Adrenal gland (tissue), 5 donors: Measurements from ENCODE around the gene ARHGAP4.

Experiments used
- CTCF ChIP-seq, 6 experiments: fragments of 450-650 bp in 4 of 6; fragments of 200-600 bp in 2 of 6; sonication (generic) in 1 of 6; IDR thresholded peaks; 1 replicate in 5 of 6; 2 replicates in 1 of 6; pipeline versions ENCODE4 v1.5.1 to v1.8.0; 2016 to 2021; ENCODE audit warnings: antibody characterized with exemption in 6 of 6, mild to moderate bottlenecking in 2 of 6, moderate library complexity in 1 of 6
- POLR2A ChIP-seq, 2 donors: fragments of 450-650 bp; IDR thresholded peaks; one replicate each; pipeline ENCODE4 v1.6.1; 2017; ENCODE audit warnings: antibody characterized with exemption in 2 of 2, mild to moderate bottlenecking in 2 of 2, moderate library complexity in 1 of 2
- donor health status: DM: no; HTN: no; CAD: no.

- TF ChIP-seq CTCF (IDR thresholded peaks at IDR 0.05) = no peak
- TF ChIP-seq POLR2A (IDR thresholded peaks at IDR 0.05) = no peak
Measured at GRCh38 chrX:153934148-153934761, 8.2 kb upstream of the ARHGAP4 start.
